GM23248 (cell line): ENCODE measurements around the gene RFPL3.

Source experiments
- EZH2 ChIP-seq: fragments of 200-600 bp; sonication (generic); IDR thresholded peaks from 2 replicates; pipeline ENCODE4 v1.6.1; 2018; ENCODE audit warnings: antibody characterized with exemption, mild to moderate bottlenecking; ENCODE audit not compliant: insufficient read depth, poor library complexity, severe bottlenecking
- EZH2phosphoT487 ChIP-seq: fragments of 200-600 bp; sonication (generic); IDR thresholded peaks from 2 replicates; pipeline ENCODE4 v1.6.1; 2018; ENCODE audit warnings: antibody characterized with exemption, moderate library complexity, mild to moderate bottlenecking, low read depth; ENCODE audit not compliant: insufficient read depth

DNA sequence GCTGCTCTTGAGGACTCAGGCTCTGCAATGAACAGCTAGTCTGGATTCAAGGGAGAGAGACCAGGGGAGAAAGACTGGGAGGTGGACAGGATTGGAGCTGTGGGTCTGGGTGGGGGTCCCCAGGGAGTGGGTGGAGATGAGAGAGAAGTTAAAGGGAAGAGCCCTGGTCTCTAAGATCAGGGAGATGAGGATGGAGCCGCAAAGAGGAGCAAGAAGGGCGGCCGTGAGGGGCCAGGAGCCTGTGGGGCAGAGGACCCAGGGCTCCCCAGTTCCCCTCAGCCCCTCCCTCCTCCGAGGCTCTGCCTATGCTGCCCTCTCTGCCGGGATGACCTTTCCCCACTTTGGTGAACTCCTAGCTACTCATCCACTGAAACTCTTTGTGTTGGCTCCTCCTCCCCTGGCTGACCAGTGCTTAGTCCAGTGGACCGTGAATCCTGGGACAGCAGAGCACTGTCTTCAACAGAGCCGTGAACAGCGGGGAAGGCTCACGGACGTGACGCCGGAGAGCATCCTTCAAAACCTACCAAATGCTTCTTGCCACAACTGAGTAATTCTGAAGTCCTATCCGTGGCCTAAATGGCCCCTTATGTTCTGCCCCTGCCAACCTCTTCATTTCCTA is 16.4 kb upstream of the RFPL3 start:
- TF ChIP-seq EZH2phosphoT487 = no peak
- no peak for TF ChIP-seq EZH2
